ENCODE measurements around the gene PDK1.

Gene PDK1

DNA sequence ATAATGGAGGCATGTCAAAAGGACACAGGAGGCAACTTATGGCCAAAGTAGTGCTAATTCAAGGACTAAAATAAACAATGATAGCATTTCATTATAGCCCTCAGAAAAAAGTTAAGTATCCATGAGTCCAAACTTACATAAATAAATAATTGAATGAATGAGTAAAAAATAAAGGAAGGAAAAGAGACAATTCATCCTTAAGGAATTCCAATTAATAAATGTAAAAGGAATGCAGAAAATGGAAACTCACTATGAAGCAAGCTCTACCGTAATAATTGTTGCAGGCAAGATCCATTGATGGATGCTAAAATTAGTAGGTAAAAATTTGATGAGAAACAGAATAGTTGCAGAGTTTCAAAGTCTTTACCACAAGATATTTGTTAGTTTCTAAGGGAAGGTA lies 91.5 kb downstream of the PDK1 start:
- DNase-seq = no peak

DNA sequence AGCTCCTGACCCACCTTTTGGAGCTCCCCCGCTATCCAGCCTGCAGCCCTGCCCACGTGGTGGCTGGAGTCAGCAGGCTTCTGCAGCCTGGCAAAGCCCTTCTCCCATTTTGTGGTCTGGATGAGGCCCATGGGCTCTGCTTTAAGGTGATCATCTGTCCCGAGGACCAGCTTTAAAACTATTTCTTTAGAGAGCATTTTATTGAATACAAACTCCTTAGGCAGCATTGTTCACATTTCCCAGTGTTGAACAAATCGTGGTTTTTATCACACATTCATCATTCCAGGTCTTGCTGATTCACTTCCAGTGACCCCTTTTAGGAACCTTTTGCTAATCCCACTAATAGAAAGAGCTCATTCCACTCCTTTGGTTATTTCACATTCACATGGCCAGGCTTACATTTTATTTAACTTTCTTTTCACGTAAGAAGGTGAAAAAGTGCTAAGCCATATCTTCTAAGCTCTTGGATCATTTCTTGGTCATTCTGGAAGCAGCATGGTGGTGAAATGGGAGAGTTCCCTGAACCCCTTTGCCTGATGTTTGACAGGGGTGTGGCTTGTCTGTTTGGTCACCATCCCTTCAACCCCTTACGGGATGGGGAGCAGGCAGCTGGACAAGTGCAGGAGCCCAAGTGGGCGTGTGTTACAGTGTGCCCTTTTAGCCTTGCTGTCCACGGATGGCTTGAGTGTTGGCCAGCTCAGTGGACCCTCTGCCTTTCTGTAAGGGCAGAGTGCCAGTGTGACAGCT lies 99.4 kb downstream of the PDK1 start:
- DNase-seq = no peak

DNA sequence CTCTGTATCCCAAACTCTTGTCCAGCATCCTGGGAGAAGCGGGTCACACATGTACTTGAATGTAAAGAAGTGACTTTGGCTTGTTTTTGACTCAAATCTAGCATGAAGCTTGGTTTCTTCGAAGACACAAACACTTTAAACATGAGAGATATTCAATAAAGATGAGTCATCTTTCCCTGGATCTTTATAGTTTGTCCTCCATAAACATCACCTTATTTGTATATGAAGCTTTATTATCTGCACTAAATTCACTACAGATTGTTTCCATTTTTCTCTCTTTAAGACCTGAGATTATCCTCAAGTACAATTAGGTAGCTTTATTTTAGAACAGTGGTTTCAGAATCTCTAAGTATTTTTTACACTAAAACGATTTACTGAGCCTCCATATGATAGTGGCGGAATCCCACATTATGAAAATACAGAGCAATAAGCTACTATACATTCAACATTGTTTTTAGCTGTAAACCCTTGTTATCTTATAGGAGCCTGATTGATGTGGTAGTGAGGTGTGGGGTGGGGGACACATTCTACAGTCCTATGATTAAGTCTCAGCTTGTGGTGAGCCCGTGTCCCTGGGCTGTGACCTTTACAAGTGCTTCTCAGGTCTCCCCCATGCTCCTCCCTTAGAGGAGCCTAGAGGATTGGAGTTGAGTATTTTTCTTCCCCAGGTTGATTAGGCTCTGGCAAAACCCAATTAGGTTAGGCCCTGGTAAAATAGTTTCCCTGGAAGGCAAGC lies 100.1 kb downstream of the PDK1 start:
- no peak for DNase-seq
